H9 (cell line): ENCODE data around the gene FLNA. TPM values are rescaled to one million over a fixed set of nuclear protein-coding genes. Genes with fewer than 3 reads are reported as not detected.

Experiments used
- DNase-seq: peaks from one replicate; pipeline ENCODE4 v3.0.0-alpha.2; 2017
- H2AFZ ChIP-seq: one replicate; pipeline ENCODE4 v1.6.1; 2013; ENCODE audit warnings: mild to moderate bottlenecking, low read length, control low read depth, moderate library complexity
- H2AK5ac ChIP-seq: 2 replicates; pipeline ENCODE4 v1.6.1; 2013; ENCODE audit warnings: low read length, control low read depth, mixed read lengths; ENCODE audit not compliant: insufficient read length
- H2BK120ac ChIP-seq: one replicate; pipeline ENCODE4 v1.6.1; 2013; ENCODE audit warnings: low read depth, mild to moderate bottlenecking, low read length, control low read depth, inconsistent platforms; ENCODE audit not compliant: poor library complexity, severe bottlenecking
- H2BK12ac ChIP-seq: 2 replicates; pipeline ENCODE4 v1.6.1; 2013; ENCODE audit warnings: low read length, control low read depth, mixed read lengths, low read depth; ENCODE audit not compliant: insufficient read length
- H2BK15ac ChIP-seq: 2 replicates; pipeline ENCODE4 v1.6.1; 2013; ENCODE audit warnings: low read depth, low read length, control low read depth
- H2BK20ac ChIP-seq: one replicate; pipeline ENCODE4 v1.6.1; 2013; ENCODE audit warnings: low read depth, mild to moderate bottlenecking, low read length, control low read depth, inconsistent platforms; ENCODE audit not compliant: poor library complexity, severe bottlenecking
- H2BK5ac ChIP-seq: 2 replicates; pipeline ENCODE4 v1.6.1; 2013; ENCODE audit warnings: low read length, control low read depth, mixed read lengths; ENCODE audit not compliant: insufficient read length
- H3K14ac ChIP-seq: 2 replicates; pipeline ENCODE4 v1.6.1; 2013; ENCODE audit warnings: low read length, control low read depth; ENCODE audit not compliant: insufficient read depth
- H3K18ac ChIP-seq: 2 replicates; pipeline ENCODE4 v1.6.1; 2013; ENCODE audit warnings: low read depth, mild to moderate bottlenecking, mixed read lengths, low read length, control low read depth; ENCODE audit not compliant: insufficient read length
- H3K23ac ChIP-seq: 2 replicates; pipeline ENCODE4 v1.6.1; 2013; ENCODE audit warnings: low read length, control low read depth, mixed read lengths, low read depth; ENCODE audit not compliant: insufficient read length
- H3K23me2 ChIP-seq: 2 replicates; pipeline ENCODE4 v1.6.1; 2013; ENCODE audit warnings: low read depth, mild to moderate bottlenecking, mixed read lengths, low read length, control low read depth; ENCODE audit not compliant: insufficient read length, poor library complexity, severe bottlenecking
- H3K27ac ChIP-seq: 2 replicates; pipeline ENCODE4 v1.5.1; 2013; ENCODE audit warnings: low read length, control low read depth, mixed read lengths, low read depth; ENCODE audit not compliant: insufficient read length
- H3K27me3 ChIP-seq: 2 replicates; pipeline ENCODE4 v1.6.1; 2013; ENCODE audit warnings: low read length, control low read depth, inconsistent platforms; ENCODE audit not compliant: insufficient read depth
- H3K4ac ChIP-seq: 2 replicates; pipeline ENCODE4 v1.6.1; 2013; ENCODE audit warnings: low read depth, mild to moderate bottlenecking, control low read depth, inconsistent platforms, low read length, moderate library complexity
- H3K4me1 ChIP-seq: 2 replicates; pipeline ENCODE4 v1.6.1; 2013; ENCODE audit warnings: low read length, control low read depth, inconsistent platforms; ENCODE audit not compliant: insufficient read depth
- H3K4me2 ChIP-seq: 2 replicates; pipeline ENCODE4 v1.6.1; 2013; ENCODE audit warnings: low read length, control low read depth, mixed read lengths; ENCODE audit not compliant: insufficient read length, insufficient read depth
- H3K56ac ChIP-seq: 2 replicates; pipeline ENCODE4 v1.6.1; 2013; ENCODE audit warnings: low read depth, mild to moderate bottlenecking, mixed read lengths, low read length, control low read depth; ENCODE audit not compliant: insufficient read length
- H3K79me1 ChIP-seq: 2 replicates; pipeline ENCODE4 v1.6.1; 2013; ENCODE audit warnings: low read depth, mild to moderate bottlenecking, moderate library complexity, low read length, control low read depth, inconsistent platforms; ENCODE audit not compliant: insufficient read depth, poor library complexity, severe bottlenecking
- H3K79me2 ChIP-seq: 2 replicates; pipeline ENCODE4 v1.6.1; 2013; ENCODE audit warnings: low read length, control low read depth, inconsistent platforms; ENCODE audit not compliant: insufficient read depth
- H3K9ac ChIP-seq: 2 replicates; pipeline ENCODE4 v1.6.1; 2013; ENCODE audit warnings: low read length, control low read depth, mixed read lengths; ENCODE audit not compliant: insufficient read length; ENCODE audit errors: extremely low read depth
- H3K9me3 ChIP-seq: one replicate; pipeline ENCODE4 v1.6.1; 2013; ENCODE audit warnings: low read depth, low read length, inconsistent platforms; ENCODE audit not compliant: control insufficient read depth
- H3T11ph ChIP-seq: one replicate; pipeline ENCODE4 v1.6.1; 2013; ENCODE audit warnings: mild to moderate bottlenecking, low read length, control low read depth, inconsistent platforms
- H4K20me1 ChIP-seq: one replicate; pipeline ENCODE4 v1.6.1; 2013; ENCODE audit not compliant: control insufficient read depth, insufficient read length, insufficient read depth
- H4K5ac ChIP-seq: 2 replicates; pipeline ENCODE4 v1.6.1; 2013; ENCODE audit warnings: low read depth, mild to moderate bottlenecking, mixed read lengths, low read length, control low read depth; ENCODE audit not compliant: insufficient read length
- H4K8ac ChIP-seq: replicated peaks from 2 replicates; pipeline ENCODE4 v1.6.1; 2013; ENCODE audit warnings: low read length, control low read depth, mixed read lengths, low read depth; ENCODE audit not compliant: insufficient read length
- H4K91ac ChIP-seq: 2 replicates; pipeline ENCODE4 v1.6.1; 2013; ENCODE audit warnings: low read depth, mild to moderate bottlenecking, moderate library complexity, mixed read lengths, low read length, control low read depth; ENCODE audit not compliant: insufficient read length
- H3K27ac Mint-ChIP-seq, 3 experiments: 2 replicates in 2 of 3; 3 replicates in 1 of 3; pipeline ENCODE4 v1.8.0; 2020 to 2021; ENCODE audit warnings: mixed read lengths in 3 of 3, mild to moderate bottlenecking in 1 of 3, moderate library complexity in 1 of 3
- H3K27me3 Mint-ChIP-seq: 2 replicates; pipeline ENCODE4 v1.8.0; 2021; ENCODE audit warnings: low read depth, mild to moderate bottlenecking, moderate library complexity, mixed read lengths
- H3K36me3 Mint-ChIP-seq, 3 experiments: 2 replicates in 2 of 3; 3 replicates in 1 of 3; pipeline ENCODE4 v1.8.0; 2020 to 2021; ENCODE audit warnings: low read depth in 3 of 3, mixed read lengths in 3 of 3; ENCODE audit not compliant: insufficient read depth in 1 of 3
- H3K4me1 Mint-ChIP-seq, 2 experiments: 2 replicates each; pipeline ENCODE4 v1.8.0; 2020; ENCODE audit warnings: mixed read lengths in 2 of 2
- H3K4me3 Mint-ChIP-seq, 2 experiments: 2 replicates in 1 of 2; 3 replicates in 1 of 2; pipeline ENCODE4 v1.8.0; 2020 to 2021; ENCODE audit warnings: mild to moderate bottlenecking in 2 of 2, mixed read lengths in 2 of 2, moderate library complexity in 1 of 2
- H3K9me3 Mint-ChIP-seq, 2 experiments: 2 replicates in 1 of 2; 3 replicates in 1 of 2; pipeline ENCODE4 v1.8.0; 2020; ENCODE audit warnings: mild to moderate bottlenecking in 2 of 2, mixed read lengths in 2 of 2, moderate library complexity in 1 of 2
- WGBS: extraction: QIAGEN DNeasy Blood & Tissue Kit; methylation state at CpG from one replicate; pipeline ENCODE4 v1.1.7; 2013; ENCODE audit warnings: missing lambda C conversion rate, low lambda C conversion rate, mixed read lengths; ENCODE audit not compliant: insufficient read length; ENCODE audit errors: extremely low coverage; 5-methylcytosine and 5-hydroxymethylcytosine counted together
- total RNA-seq: library from RNA; stranded (reverse); gene quantifications from 2 replicates; pipeline ENCODE4 v1.2.1, GENCODE V29; 2021
- TF ChIP-seq, protein P1 (sequence below): fragments of 200-600 bp; sonication (generic); conservative IDR thresholded peaks from 3 replicates; pipeline ENCODE4 v1.8.0; 2021; ENCODE audit warnings: antibody characterized with exemption, mild to moderate bottlenecking

Gene FLNA
- total RNA-seq, 1 experiment from 2014 or later, result 957 TPM

DNA sequence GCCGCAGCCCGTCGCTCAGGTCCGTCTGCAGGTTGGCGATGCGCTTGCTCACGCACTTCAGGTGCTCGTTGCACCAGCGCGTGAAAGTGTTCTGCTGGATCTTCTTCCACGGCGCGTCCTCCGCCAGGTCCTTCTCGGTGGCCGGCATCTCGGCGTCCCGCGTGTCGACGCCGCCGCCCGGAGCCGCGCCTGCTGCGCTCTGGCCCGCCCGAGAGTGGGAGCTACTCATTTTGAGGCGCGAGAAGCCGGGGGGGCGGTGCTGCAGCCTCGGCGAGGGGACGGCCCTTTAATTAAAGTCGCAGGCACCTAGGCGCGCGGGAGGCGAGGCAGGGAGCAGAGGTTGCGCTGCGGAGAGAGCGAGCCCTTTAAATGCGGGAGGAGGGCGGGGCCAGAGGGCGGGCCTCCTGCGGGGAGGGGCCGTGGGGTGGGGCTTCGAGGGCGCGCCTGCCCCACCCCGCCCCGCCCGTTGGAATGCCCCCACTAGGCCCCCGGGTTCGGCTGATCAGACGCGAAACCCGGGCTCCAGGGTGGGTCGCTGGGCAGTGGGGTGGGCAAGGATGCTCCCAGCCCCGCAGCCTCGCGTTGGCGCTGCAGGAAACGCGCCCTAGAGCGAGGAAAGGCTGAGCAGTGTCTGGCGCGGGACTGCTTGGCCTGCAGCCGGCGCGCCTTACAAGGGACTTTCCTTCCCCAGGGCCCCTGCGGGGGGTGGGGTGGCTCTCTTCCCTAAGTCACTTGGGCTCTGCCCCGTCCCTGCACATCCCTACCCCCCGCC, 3.2 kb downstream of the FLNA start:
- DNase-seq, result peak; percentile 89
- H2BK5ac ChIP-seq, result no peak overlapping the region
- H3K4me1 ChIP-seq, result no peaks in the 10 kb centered on the region
- TF ChIP-seq, protein P1, sequence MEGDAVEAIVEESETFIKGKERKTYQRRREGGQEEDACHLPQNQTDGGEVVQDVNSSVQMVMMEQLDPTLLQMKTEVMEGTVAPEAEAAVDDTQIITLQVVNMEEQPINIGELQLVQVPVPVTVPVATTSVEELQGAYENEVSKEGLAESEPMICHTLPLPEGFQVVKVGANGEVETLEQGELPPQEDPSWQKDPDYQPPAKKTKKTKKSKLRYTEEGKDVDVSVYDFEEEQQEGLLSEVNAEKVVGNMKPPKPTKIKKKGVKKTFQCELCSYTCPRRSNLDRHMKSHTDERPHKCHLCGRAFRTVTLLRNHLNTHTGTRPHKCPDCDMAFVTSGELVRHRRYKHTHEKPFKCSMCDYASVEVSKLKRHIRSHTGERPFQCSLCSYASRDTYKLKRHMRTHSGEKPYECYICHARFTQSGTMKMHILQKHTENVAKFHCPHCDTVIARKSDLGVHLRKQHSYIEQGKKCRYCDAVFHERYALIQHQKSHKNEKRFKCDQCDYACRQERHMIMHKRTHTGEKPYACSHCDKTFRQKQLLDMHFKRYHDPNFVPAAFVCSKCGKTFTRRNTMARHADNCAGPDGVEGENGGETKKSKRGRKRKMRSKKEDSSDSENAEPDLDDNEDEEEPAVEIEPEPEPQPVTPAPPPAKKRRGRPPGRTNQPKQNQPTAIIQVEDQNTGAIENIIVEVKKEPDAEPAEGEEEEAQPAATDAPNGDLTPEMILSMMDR, result no peak
- no peak overlapping the region for H2BK12ac ChIP-seq
- no peak overlapping the region for H2BK120ac ChIP-seq
- Mint-ChIP-seq H3K9me3 (peaks cover 43 to 50% of the 10 kb centered on the region in 2 experiments), H3K4me1 (peaks cover 2 to 18% of the 10 kb centered on the region in 2 experiments; a peak in 3 of 4 replicates), H3K36me3 (peaks cover 24 to 34% (median 26%) of the 10 kb centered on the region in 3 experiments), H3K4me3 (peak overlapping the region; percentile 84 to 88), H3K27ac (peak overlapping the region in 2 of 3 experiments; percentile 63 to 64; a peak in 2 of 7 replicates), H3K27me3 (peaks cover 5% of the 10 kb centered on the region)
- H2BK20ac ChIP-seq, result no peak overlapping the region
- H3K23ac ChIP-seq, result no peak overlapping the region
- no peaks in the 10 kb centered on the region for H4K20me1 ChIP-seq
- peaks cover 5% of the 10 kb centered on the region for H3K23me2 ChIP-seq
- H4K8ac ChIP-seq, result no peak overlapping the region
- H3K18ac ChIP-seq, result peak overlapping the region; percentile 89
- H3K27ac ChIP-seq, result no peak overlapping the region
- no peak overlapping the region for H3T11ph ChIP-seq
- peak overlapping the region; percentile 34 for H3K4me2 ChIP-seq
- no peak overlapping the region for H4K5ac ChIP-seq
- H2AFZ ChIP-seq, result no peak overlapping the region
- H4K91ac ChIP-seq, result no peak overlapping the region
- H3K79me2 ChIP-seq, result peaks cover 17% of the 10 kb centered on the region; the same call in 1 of the 2 replicates
- peak overlapping the region; percentile 31 for H3K56ac ChIP-seq
- H3K4ac ChIP-seq, result no peak overlapping the region
- H3K9me3 ChIP-seq, result no peaks in the 10 kb centered on the region
- WGBS, result no CpG with 5 or more reads among the region's 77 CpGs
- H3K14ac ChIP-seq, result peak overlapping the region; percentile 90
- H3K9ac ChIP-seq, result peak overlapping the region; percentile 95
- H3K79me1 ChIP-seq, result no peaks in the 10 kb centered on the region
- no peaks in the 10 kb centered on the region for H3K27me3 ChIP-seq
- H2AK5ac ChIP-seq, result no peak overlapping the region
- H2BK15ac ChIP-seq, result no peak overlapping the region
